HEK293 (cell line): ENCODE results near the gene CDCA5.

Experiments
- CTCF ChIA-PET: fragments of 350-600 bp; formaldehyde crosslinking; extraction: SDS; loops from one replicate; lab custom pipeline; 2021; ENCODE audit warnings: antibody characterized with exemption; lab: Yijun Ruan, JAX
- POLR2A ChIA-PET: fragments of 300-600 bp; formaldehyde crosslinking; extraction: SDS; loops from one replicate; lab custom pipeline; 2020; ENCODE audit warnings: antibody characterized with exemption, inconsistent platforms; lab: Yijun Ruan, JAX
- H3K27ac ChIP-seq: fragments of 200-500 bp; sonication (Bioruptor generic); 2 replicates; pipeline ENCODE4 v1.5.1; 2014; ENCODE audit warnings: low read depth, low read length, control low read depth, inconsistent platforms; ENCODE audit errors: extremely low read depth
- H3K36me3 ChIP-seq, 2 experiments: fragments of 200-500 bp in 1 of 2; sonication (Bioruptor generic) in 1 of 2; 1 replicate in 1 of 2; 2 replicates in 1 of 2; pipeline ENCODE4 v1.5.1; 2014 to 2017; ENCODE audit warnings: inconsistent platforms in 2 of 2, low read length in 2 of 2; ENCODE audit not compliant: control insufficient read depth in 2 of 2, insufficient read depth in 1 of 2
- H3K4me1 ChIP-seq: fragments of 200-500 bp; sonication (Bioruptor generic); 2 replicates; pipeline ENCODE4 v1.5.1; 2014; ENCODE audit warnings: mild to moderate bottlenecking, low read length, inconsistent platforms; ENCODE audit not compliant: control insufficient read depth, insufficient read depth
- H3K4me3 ChIP-seq: 2 replicates; pipeline ENCODE4 v1.5.1; 2011; ENCODE audit warnings: low read depth, mild to moderate bottlenecking, control low read depth, low read length, moderate library complexity
- H3K9me3 ChIP-seq: fragments of 200-500 bp; sonication (Bioruptor generic); 2 replicates; pipeline ENCODE4 v1.5.1; 2014; ENCODE audit warnings: low read depth, low read length, inconsistent platforms; ENCODE audit not compliant: control insufficient read depth, insufficient read depth
- GLI4 ChIP-seq: fragments of 450-650 bp; formaldehyde crosslinking; IDR thresholded peaks from 2 replicates; pipeline ENCODE4 v1.5.1; 2016; ENCODE audit warnings: missing biosample characterization, missing genetic modification characterization
- HOXC10 ChIP-seq: sonication (generic); formaldehyde crosslinking; IDR thresholded peaks from 2 replicates; pipeline ENCODE4 v1.8.1; 2023; ENCODE audit warnings: mild to moderate bottlenecking, missing genetic modification reagents
- MEIS1 ChIP-seq: sonication (generic); formaldehyde crosslinking; IDR thresholded peaks from 2 replicates; pipeline ENCODE4 v1.8.1; 2022; ENCODE audit warnings: missing genetic modification reagents, mild to moderate bottlenecking, borderline replicate concordance
- OSR2 ChIP-seq: fragments of 450-650 bp; formaldehyde crosslinking; IDR thresholded peaks from 2 replicates; pipeline ENCODE4 v1.5.1; 2016; ENCODE audit warnings: missing biosample characterization, missing genetic modification characterization
- PRDM1 ChIP-seq: fragments of 450-650 bp; formaldehyde crosslinking; IDR thresholded peaks from 2 replicates; pipeline ENCODE4; 2016; ENCODE audit warnings: missing biosample characterization, missing genetic modification characterization
- SALL2 ChIP-seq: fragments of 450-650 bp; formaldehyde crosslinking; IDR thresholded peaks from 2 replicates; pipeline ENCODE4 v1.5.0; 2017; ENCODE audit warnings: missing biosample characterization, mild to moderate bottlenecking, missing genetic modification characterization, borderline replicate concordance
- TCF7L2 ChIP-seq: IDR thresholded peaks from 2 replicates; pipeline ENCODE4 v1.6.1; 2011; ENCODE audit warnings: low read depth, mild to moderate bottlenecking, inconsistent platforms, low read length, moderate library complexity, borderline replicate concordance
- ZNF157 ChIP-seq: fragments of 450-650 bp; formaldehyde crosslinking; IDR thresholded peaks from 2 replicates; pipeline ENCODE4 v1.5.1; 2016; ENCODE audit warnings: missing biosample characterization, missing genetic modification characterization
- ZNF19 ChIP-seq: fragments of 450-650 bp; formaldehyde crosslinking; IDR thresholded peaks from 2 replicates; pipeline ENCODE4; 2016; ENCODE audit warnings: missing biosample characterization, missing genetic modification characterization, low read depth
- ZNF221 ChIP-seq: fragments of 450-650 bp; formaldehyde crosslinking; IDR thresholded peaks from 2 replicates; pipeline ENCODE4 v1.5.1; 2017; ENCODE audit warnings: missing biosample characterization, missing genetic modification characterization, borderline replicate concordance
- ZNF223 ChIP-seq: fragments of 450-650 bp; formaldehyde crosslinking; IDR thresholded peaks from 2 replicates; pipeline ENCODE4 v1.5.1; 2016; ENCODE audit warnings: missing biosample characterization, missing genetic modification characterization
- ZNF274 ChIP-seq, 2 experiments: fragments of 200-500 bp in 1 of 2; fragments of 450-650 bp in 1 of 2; sonication (Bioruptor generic) in 1 of 2; formaldehyde crosslinking in 1 of 2; IDR thresholded peaks; 2 replicates each; pipeline versions ENCODE4 v1.5.1 to v1.6.1; 2014 to 2016; ENCODE audit warnings: borderline replicate concordance in 1 of 2, inconsistent platforms in 1 of 2, low read length in 1 of 2, missing biosample characterization in 1 of 2, missing genetic modification characterization in 1 of 2
- ZNF529 ChIP-seq: fragments of 450-650 bp; formaldehyde crosslinking; IDR thresholded peaks from 2 replicates; pipeline ENCODE4 v1.5.1; 2017; ENCODE audit warnings: missing genetic modification characterization, missing biosample characterization; ENCODE audit not compliant: insufficient replicate concordance
- ZNF549 ChIP-seq: fragments of 450-650 bp; IDR thresholded peaks from 2 replicates; pipeline ENCODE4 v1.5.1; 2018; ENCODE audit warnings: missing biosample characterization, missing genetic modification characterization, mild to moderate bottlenecking, inconsistent platforms, moderate library complexity
- ZNF560 ChIP-seq: fragments of 450-650 bp; formaldehyde crosslinking; IDR thresholded peaks from 2 replicates; pipeline ENCODE4 v1.5.1; 2017; ENCODE audit warnings: missing biosample characterization, missing genetic modification characterization, borderline replicate concordance
- ZNF704 ChIP-seq: fragments of 450-650 bp; formaldehyde crosslinking; IDR thresholded peaks from 2 replicates; pipeline ENCODE4 v1.5.1; 2016; ENCODE audit warnings: missing biosample characterization, missing genetic modification characterization
- ZNF768 ChIP-seq: fragments of 450-650 bp; formaldehyde crosslinking; IDR thresholded peaks from 2 replicates; pipeline ENCODE4 v1.5.1; 2018; ENCODE audit warnings: missing biosample characterization, mild to moderate bottlenecking, missing genetic modification characterization
- ZNF777 ChIP-seq: fragments of 450-650 bp; formaldehyde crosslinking; IDR thresholded peaks from 2 replicates; pipeline ENCODE4 v1.5.1; 2017; ENCODE audit warnings: missing biosample characterization, missing genetic modification characterization, borderline replicate concordance
- ZSCAN16 ChIP-seq: fragments of 450-650 bp; formaldehyde crosslinking; IDR thresholded peaks from 2 replicates; pipeline ENCODE4 v1.5.1; 2016; ENCODE audit warnings: missing biosample characterization, missing genetic modification characterization
- TF ChIP-seq, protein P1 (sequence below): fragments of 450-650 bp; formaldehyde crosslinking; IDR thresholded peaks from 2 replicates; pipeline ENCODE4 v1.5.1; 2016; ENCODE audit warnings: missing biosample characterization, missing genetic modification characterization
- TF ChIP-seq, protein P2 (sequence below): fragments of 450-650 bp; formaldehyde crosslinking; IDR thresholded peaks from 2 replicates; pipeline ENCODE4 v1.5.1; 2016; ENCODE audit warnings: missing biosample characterization, missing genetic modification characterization

Gene CDCA5

DNA sequence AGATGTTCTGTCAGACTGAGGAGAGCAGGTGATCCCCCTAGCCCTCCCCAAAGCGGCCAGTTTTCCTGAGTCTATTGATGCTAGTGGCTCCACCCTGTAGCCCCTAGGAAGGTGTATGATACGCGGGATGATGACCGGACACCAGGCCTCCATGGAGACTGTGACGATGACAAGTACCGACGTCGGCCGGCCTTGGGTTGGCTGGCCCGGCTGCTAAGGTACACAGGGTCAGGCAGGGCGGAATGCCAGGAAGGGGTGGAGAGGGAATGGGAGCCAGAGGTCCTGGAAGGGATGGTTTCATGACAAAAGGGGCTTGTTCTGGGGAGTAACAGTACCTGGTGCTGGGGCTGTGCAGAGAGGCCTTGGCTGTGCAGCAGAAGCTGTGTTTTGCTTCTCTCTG, 3.4 kb upstream of the CDCA5 start (continued):
- TF ChIP-seq, protein P1, sequence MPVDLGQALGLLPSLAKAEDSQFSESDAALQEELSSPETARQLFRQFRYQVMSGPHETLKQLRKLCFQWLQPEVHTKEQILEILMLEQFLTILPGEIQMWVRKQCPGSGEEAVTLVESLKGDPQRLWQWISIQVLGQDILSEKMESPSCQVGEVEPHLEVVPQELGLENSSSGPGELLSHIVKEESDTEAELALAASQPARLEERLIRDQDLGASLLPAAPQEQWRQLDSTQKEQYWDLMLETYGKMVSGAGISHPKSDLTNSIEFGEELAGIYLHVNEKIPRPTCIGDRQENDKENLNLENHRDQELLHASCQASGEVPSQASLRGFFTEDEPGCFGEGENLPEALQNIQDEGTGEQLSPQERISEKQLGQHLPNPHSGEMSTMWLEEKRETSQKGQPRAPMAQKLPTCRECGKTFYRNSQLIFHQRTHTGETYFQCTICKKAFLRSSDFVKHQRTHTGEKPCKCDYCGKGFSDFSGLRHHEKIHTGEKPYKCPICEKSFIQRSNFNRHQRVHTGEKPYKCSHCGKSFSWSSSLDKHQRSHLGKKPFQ, result no peak
- TF ChIP-seq SALL2, result no peak

GRCh38 chr11:65086809-65087208, 3.0 kb upstream of the CDCA5 start:
- peaks cover 0 to 60% of the 10 kb centered on the region in 2 experiments; a peak in 1 of 3 replicates for H3K36me3 ChIP-seq
- peaks cover 3% of the 10 kb centered on the region; the same call in 1 of the 2 replicates for H3K4me1 ChIP-seq
- ChIA-PET POLR2A (interaction anchor here (0.9 kb wide), 1 partner anchor 14 kb away, joined by 4 read pairs; no protein-coding TSS in a partner anchor), CTCF (no interaction called here)
- no peak for TF ChIP-seq ZNF221 (tag by site-specific recombination)
- no peak for TF ChIP-seq ZNF274 (IDR thresholded peaks at IDR 0.05; ENCODE audit: low read length)
- TF ChIP-seq ZNF274 (tag by site-specific recombination; IDR thresholded peaks at IDR 0.05; ENCODE audit: borderline replicate concordance), result no peak
- TF ChIP-seq ZNF529 (tag by site-specific recombination), result no peak
- TF ChIP-seq TCF7L2, result no peak
- no peak for TF ChIP-seq ZNF560 (tag by site-specific recombination)
- TF ChIP-seq ZNF19, result no peak
- no peak for TF ChIP-seq ZSCAN16 (tag by site-specific recombination)
- TF ChIP-seq PRDM1 (tag by site-specific recombination), result no peak
- no peak for TF ChIP-seq ZNF704 (tag by site-specific recombination)
- TF ChIP-seq ZNF549, result no peak
- no peak for TF ChIP-seq OSR2 (tag by site-specific recombination)
- TF ChIP-seq, protein P2, sequence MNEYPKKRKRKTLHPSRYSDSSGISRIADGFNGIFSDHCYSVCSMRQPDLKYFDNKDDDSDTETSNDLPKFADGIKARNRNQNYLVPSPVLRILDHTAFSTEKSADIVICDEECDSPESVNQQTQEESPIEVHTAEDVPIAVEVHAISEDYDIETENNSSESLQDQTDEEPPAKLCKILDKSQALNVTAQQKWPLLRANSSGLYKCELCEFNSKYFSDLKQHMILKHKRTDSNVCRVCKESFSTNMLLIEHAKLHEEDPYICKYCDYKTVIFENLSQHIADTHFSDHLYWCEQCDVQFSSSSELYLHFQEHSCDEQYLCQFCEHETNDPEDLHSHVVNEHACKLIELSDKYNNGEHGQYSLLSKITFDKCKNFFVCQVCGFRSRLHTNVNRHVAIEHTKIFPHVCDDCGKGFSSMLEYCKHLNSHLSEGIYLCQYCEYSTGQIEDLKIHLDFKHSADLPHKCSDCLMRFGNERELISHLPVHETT (tag by site-specific recombination), result no peak
- no peak for TF ChIP-seq ZNF768 (tag by site-specific recombination)
- H3K4me3 ChIP-seq, result no peak overlapping the region
- H3K27ac ChIP-seq, result no peak overlapping the region
- H3K9me3 ChIP-seq, result no peaks in the 10 kb centered on the region

- Histone ChIP-seq H3K27ac (no peak overlapping the region), H3K4me3 (no peak overlapping the region), H3K9me3 (no peaks in the 10 kb centered on the region), H3K4me1 (peaks cover 3% of the 10 kb centered on the region; the same call in 1 of the 2 replicates), H3K36me3 (peaks cover 3 to 74% of the 10 kb centered on the region in 2 experiments; a peak in 2 of 3 replicates)
- no peak for TF ChIP-seq ZNF777
- no peak for TF ChIP-seq MEIS1
- no peak for TF ChIP-seq HOXC10
- no peak for TF ChIP-seq ZNF223 (tag by site-specific recombination)
- TF ChIP-seq GLI4, result no peak
- TF ChIP-seq ZNF19, result no peak
- TF ChIP-seq ZNF157 (tag by site-specific recombination), result no peak
- ChIA-PET CTCF (no interaction called here), POLR2A (interaction anchor here (0.6 to 1.3 kb wide), 5 partner anchors 9 to 235 kb away, joined by 3 to 5 read pairs (median 5); partner anchors contain the start of genes FAU, MRPL49 and VPS51)
Observed at GRCh38 chr11:65085446-65085845, 1.6 kb upstream of the CDCA5 start.
